ENCODE data around the gene SHC2.
A peak's percentile ranks its signal among the peaks of the same experiment; 100 is the strongest.
"Not testable (repeated sequence)": the region's sequence is repeated elsewhere in the genome, so short reads cannot be mapped to it uniquely, and the experiment has no call there.

SHC2 gene

DNA sequence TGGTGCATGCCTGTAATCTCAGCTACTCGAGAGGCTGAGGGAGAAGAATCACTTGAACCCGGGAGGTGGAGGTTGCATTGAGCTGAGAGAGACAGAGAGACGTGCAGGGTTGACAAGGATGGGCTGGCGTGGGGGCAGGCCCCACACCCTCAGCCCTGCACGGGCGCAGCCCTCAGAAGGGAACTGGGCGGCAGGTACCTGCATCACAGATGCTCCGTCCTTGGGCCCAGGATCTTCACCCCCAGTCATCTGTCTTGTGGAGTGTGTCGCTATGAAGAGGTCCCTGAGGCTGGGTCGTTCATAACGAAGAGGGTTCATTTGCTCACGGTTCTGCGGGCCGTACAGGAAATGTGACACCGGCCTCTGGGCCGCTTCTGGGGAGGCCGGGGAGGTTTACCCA, 72.1 kb downstream of the SHC2 start:
- H3K4me3 Mint-ChIP-seq, result no peak overlapping the region

DNA sequence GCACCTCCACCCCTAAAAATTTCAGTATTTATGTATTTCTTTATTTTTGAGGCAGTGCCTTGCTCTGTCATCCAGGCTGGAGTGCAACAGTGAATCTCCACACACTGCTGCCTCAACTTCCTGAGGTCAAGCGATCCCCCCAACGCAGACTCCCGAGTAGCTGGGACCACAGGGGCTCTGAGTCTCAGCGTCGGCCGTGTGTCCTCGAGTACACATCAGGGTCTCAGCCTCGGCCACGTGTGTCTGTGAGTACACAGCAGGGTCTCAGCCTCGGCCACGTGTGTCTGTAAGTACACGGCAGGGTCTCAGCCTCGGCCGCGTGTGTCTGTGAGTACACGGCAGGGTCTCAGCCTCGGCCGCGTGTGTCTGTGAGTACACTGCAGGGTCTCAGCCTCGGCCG, 73.1 kb downstream of the SHC2 start:
- Mint-ChIP-seq H3K4me3 (no peak overlapping the region), H3K9me3 (peaks cover 2% of the 10 kb centered on the region), H3K36me3 (no peaks in the 10 kb centered on the region), H3K27me3 (peaks cover 9% of the 10 kb centered on the region), H3K27ac (no peak overlapping the region), H3K4me1 (peaks cover under 1% of the 10 kb centered on the region)
- ATAC-seq (ENCODE audit: low read depth) (no peak), DNase-seq (ENCODE audit: low spot score in 2 of 2) (no peak)

More for the DNA sequence above, 72.1 kb downstream of the SHC2 start:
- Mint-ChIP-seq H3K27me3 (peaks cover 9% of the 10 kb centered on the region), H3K4me1 (peaks cover 5% of the 10 kb centered on the region), H3K9me3 (peaks cover 6% of the 10 kb centered on the region), H3K27ac (no peak overlapping the region), H3K36me3 (peaks cover 4% of the 10 kb centered on the region)
- no peak for DNase-seq (ENCODE audit: low spot score in 2 of 2)
- no peak for ATAC-seq (ENCODE audit: low read depth)

DNA sequence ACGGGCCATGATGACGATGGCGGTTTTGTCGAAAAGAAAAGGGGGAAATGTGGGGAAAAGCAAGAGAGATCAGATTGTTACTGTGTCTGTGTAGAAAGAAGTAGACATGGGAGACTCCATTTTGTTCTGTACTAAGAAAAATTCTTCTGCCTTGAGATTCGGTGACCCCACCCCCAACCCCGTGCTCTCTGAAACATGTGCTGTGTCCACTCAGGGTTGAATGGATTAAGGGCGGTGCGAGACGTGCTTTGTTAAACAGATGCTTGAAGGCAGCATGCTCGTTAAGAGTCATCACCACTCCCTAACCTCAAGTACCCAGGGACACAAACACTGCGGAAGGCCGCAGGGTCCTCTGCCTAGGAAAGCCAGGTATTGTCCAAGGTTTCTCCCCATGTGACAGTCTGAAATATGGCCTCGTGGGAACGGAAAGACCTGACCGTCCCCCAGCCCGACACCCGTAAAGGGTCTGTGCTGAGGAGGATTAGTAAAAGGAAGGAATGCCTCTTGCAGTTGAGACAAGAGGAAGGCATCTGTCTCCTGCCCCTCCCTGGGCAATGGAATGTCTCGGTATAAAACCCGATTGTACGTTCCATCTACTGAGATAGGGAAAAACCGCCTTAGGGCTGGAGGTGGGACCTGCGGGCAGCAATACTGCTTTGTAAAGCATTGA, 74.1 kb downstream of the SHC2 start:
- not testable (repeated sequence) for H3K4me3 Mint-ChIP-seq; H3K27me3 Mint-ChIP-seq; H3K4me1 Mint-ChIP-seq; H3K9me3 Mint-ChIP-seq; H3K36me3 Mint-ChIP-seq; ATAC-seq (ENCODE audit: low read depth); H3K27ac Mint-ChIP-seq; DNase-seq (ENCODE audit: low spot score in 2 of 2)

- not testable (repeated sequence) for H3K4me3 Mint-ChIP-seq; H3K27ac Mint-ChIP-seq; H3K4me1 Mint-ChIP-seq; H3K36me3 Mint-ChIP-seq; ATAC-seq (ENCODE audit: low read depth); H3K9me3 Mint-ChIP-seq; H3K27me3 Mint-ChIP-seq; DNase-seq (ENCODE audit: low spot score in 2 of 2)
Observed at GRCh38 chr19:386189-386588, 74.6 kb downstream of the SHC2 start.

- peaks cover 8% of the 10 kb centered on the region for H3K27me3 Mint-ChIP-seq
- H3K4me3 Mint-ChIP-seq, result no peak overlapping the region
- H3K9me3 Mint-ChIP-seq, result peaks cover 10% of the 10 kb centered on the region
- ATAC-seq (ENCODE audit: low read depth) (no peak), DNase-seq (ENCODE audit: low spot score in 2 of 2) (no peak)
- H3K36me3 Mint-ChIP-seq, result peaks cover 7% of the 10 kb centered on the region
- peaks cover 13% of the 10 kb centered on the region for H3K4me1 Mint-ChIP-seq
- no peak overlapping the region for H3K27ac Mint-ChIP-seq
Observed at GRCh38 chr19:384799-385169, 76.0 kb downstream of the SHC2 start.

GRCh38 chr19:383922-384798, 76.7 kb downstream of the SHC2 start:
- no peak overlapping the region for H3K4me3 Mint-ChIP-seq
- DNase-seq (ENCODE audit: low spot score in 2 of 2), result no peak

GRCh38 chr19:383040-383439, 77.8 kb downstream of the SHC2 start:
- peaks cover 7% of the 10 kb centered on the region for H3K36me3 Mint-ChIP-seq
- peaks cover 10% of the 10 kb centered on the region for H3K9me3 Mint-ChIP-seq
- no peak for ATAC-seq (ENCODE audit: low read depth)
- H3K27ac Mint-ChIP-seq, result peak overlapping the region; percentile 88
- H3K4me3 Mint-ChIP-seq, result no peak overlapping the region
- H3K27me3 Mint-ChIP-seq, result peaks cover 7% of the 10 kb centered on the region
- peaks cover 13% of the 10 kb centered on the region for H3K4me1 Mint-ChIP-seq
- DNase-seq (ENCODE audit: low spot score in 2 of 2), result no peak

More at GRCh38 chr19:383922-384798, 76.7 kb downstream of the SHC2 start:
- peaks cover 13% of the 10 kb centered on the region for H3K4me1 Mint-ChIP-seq
- peaks cover 10% of the 10 kb centered on the region for H3K9me3 Mint-ChIP-seq
- peaks cover 7% of the 10 kb centered on the region for H3K27me3 Mint-ChIP-seq
- ATAC-seq (ENCODE audit: low read depth), result no peak
- H3K36me3 Mint-ChIP-seq, result peaks cover 7% of the 10 kb centered on the region
- no peak overlapping the region for H3K27ac Mint-ChIP-seq

GRCh38 chr19:382578-382977, 78.3 kb downstream of the SHC2 start:
- ATAC-seq (ENCODE audit: low read depth), result peak; percentile 78
- Mint-ChIP-seq H3K9me3 (peaks cover 10% of the 10 kb centered on the region), H3K4me1 (peaks cover 13% of the 10 kb centered on the region), H3K27ac (peak overlapping the region; percentile 88)
- H3K36me3 Mint-ChIP-seq; H3K4me3 Mint-ChIP-seq; DNase-seq (ENCODE audit: low spot score in 2 of 2); H3K27me3 Mint-ChIP-seq: not testable (repeated sequence)

DNA sequence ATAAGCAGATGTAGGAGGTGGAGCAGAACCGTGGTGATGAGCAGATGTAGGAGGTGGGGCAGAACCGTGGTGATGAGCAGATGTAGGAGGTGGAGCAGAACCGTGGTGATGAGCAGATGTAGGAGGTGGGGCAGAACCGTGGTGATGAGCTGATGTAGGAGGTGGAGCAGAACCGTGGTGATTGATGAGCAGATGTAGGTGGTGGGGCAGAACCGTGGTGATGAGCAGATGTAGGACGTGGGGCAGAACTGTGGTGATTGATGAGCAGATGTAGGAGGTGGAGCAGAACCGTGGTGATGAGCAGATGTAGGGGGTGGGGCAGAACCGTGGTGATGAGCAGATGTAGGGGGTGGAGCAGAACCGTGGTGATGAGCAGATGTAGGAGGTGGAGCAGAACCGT, 78.9 kb downstream of the SHC2 start:
- H3K36me3 Mint-ChIP-seq; ATAC-seq (ENCODE audit: low read depth); H3K4me3 Mint-ChIP-seq; DNase-seq (ENCODE audit: low spot score in 2 of 2); H3K27me3 Mint-ChIP-seq: not testable (repeated sequence)
- Mint-ChIP-seq H3K4me1 (peaks cover 13% of the 10 kb centered on the region), H3K9me3 (peaks cover 10% of the 10 kb centered on the region), H3K27ac (peak overlapping the region; percentile 72)

- Mint-ChIP-seq H3K4me1 (peaks cover 13% of the 10 kb centered on the region), H3K9me3 (peaks cover 10% of the 10 kb centered on the region)
- not testable (repeated sequence) for H3K36me3 Mint-ChIP-seq; DNase-seq (ENCODE audit: low spot score in 2 of 2); H3K27ac Mint-ChIP-seq; H3K4me3 Mint-ChIP-seq; H3K27me3 Mint-ChIP-seq; ATAC-seq (ENCODE audit: low read depth)
Observed at GRCh38 chr19:380618-381219, 80.1 kb downstream of the SHC2 start.

DNA sequence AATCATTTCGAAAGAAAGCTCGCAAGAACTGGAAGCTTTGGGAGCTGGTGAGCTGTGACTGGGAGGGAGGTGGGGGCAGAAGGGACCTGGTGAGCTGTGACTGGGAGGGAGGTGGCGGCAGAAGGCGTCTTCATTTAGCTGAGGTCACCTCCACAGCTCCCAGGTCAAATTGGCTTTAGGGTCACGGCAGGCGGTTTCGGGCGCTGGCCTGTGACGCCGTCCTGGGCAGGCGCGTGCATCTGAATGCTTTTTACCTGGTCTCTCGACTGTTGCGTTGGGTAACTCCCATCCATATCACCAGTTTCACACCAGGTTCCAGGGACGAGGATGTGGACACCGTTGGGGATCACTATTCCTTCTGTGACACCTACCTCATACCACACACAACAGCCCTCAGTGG, 81.0 kb downstream of the SHC2 start:
- H3K4me1 Mint-ChIP-seq, result peaks cover 13% of the 10 kb centered on the region
- peaks cover 6% of the 10 kb centered on the region for H3K27me3 Mint-ChIP-seq
- H3K27ac Mint-ChIP-seq, result no peak overlapping the region
- ATAC-seq (ENCODE audit: low read depth), result no peak
- DNase-seq (ENCODE audit: low spot score in 2 of 2), result no peak
- peaks cover 9% of the 10 kb centered on the region for H3K36me3 Mint-ChIP-seq
- H3K4me3 Mint-ChIP-seq, result no peak overlapping the region
- peaks cover 10% of the 10 kb centered on the region for H3K9me3 Mint-ChIP-seq

DNA sequence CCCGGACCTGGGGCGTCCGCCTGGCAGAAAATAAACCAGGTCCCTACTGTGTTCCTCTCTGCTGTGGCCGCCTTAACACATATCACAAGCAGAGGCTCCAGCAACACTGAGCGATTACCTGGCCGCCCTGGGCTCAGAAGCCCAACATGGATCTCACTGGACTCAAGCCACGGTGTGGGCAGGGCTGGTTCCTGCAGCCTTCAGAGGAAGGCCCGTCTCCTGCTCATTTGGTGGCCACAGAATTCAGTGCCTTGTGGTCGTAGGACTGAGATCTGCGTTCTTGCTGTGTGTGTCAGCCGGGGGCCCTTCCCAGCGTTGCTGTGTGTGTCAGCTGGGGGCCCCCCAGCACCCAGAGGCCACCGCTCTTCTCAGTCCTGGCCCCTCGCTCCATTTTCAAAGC, 82.1 kb downstream of the SHC2 start:
- Mint-ChIP-seq H3K27me3 (peaks cover 4% of the 10 kb centered on the region), H3K4me3 (no peak overlapping the region), H3K4me1 (peaks cover 13% of the 10 kb centered on the region), H3K9me3 (peaks cover 10% of the 10 kb centered on the region), H3K27ac (no peak overlapping the region), H3K36me3 (peaks cover 9% of the 10 kb centered on the region)
- no peak for DNase-seq (ENCODE audit: low spot score in 2 of 2)
- no peak for ATAC-seq (ENCODE audit: low read depth)

GRCh38 chr19:377801-378581, 82.8 kb downstream of the SHC2 start:
- Mint-ChIP-seq H3K4me3 (no peak overlapping the region), H3K9me3 (peaks cover 8% of the 10 kb centered on the region), H3K27ac (no peak overlapping the region), H3K4me1 (peaks cover 13% of the 10 kb centered on the region), H3K27me3 (peaks cover 4% of the 10 kb centered on the region), H3K36me3 (peaks cover 9% of the 10 kb centered on the region)
- DNase-seq (ENCODE audit: low spot score in 2 of 2) (no peak), ATAC-seq (ENCODE audit: low read depth) (no peak)

DNA sequence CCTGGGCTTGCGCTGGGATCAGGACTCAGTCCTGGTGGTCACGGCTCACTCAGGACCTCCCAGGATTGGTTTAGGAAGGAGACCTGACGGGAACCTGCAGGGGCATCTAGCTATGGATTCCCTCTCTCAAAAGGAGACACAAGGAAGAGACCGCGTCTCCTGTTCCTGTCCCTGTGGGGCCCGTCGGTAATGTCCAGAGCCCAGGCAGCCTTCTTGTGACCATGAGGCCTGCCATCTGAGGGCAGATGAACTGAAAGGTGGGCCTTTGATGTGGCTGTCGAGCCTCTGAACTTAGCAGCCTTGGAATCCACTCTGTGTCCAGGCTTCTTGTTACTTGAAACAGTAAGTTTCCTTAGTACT, 84.7 kb downstream of the SHC2 start:
- H3K27ac Mint-ChIP-seq, result no peak overlapping the region

More for the DNA sequence above, 84.7 kb downstream of the SHC2 start:
- peaks cover 4% of the 10 kb centered on the region for H3K36me3 Mint-ChIP-seq
- peaks cover 3% of the 10 kb centered on the region for H3K4me1 Mint-ChIP-seq
- ATAC-seq (ENCODE audit: low read depth) (no peak), DNase-seq (ENCODE audit: low spot score in 2 of 2) (no peak)
- peaks cover 2% of the 10 kb centered on the region for H3K9me3 Mint-ChIP-seq
- H3K4me3 Mint-ChIP-seq, result no peak overlapping the region
- peaks cover 6% of the 10 kb centered on the region for H3K27me3 Mint-ChIP-seq

Data from memory B cell (primary cell).